Panc1 (cell line): ENCODE measurements around the gene MBLAC2.

Experiments
- CTCF ChIP-seq: fragments of 450-650 bp; IDR thresholded peaks from 2 replicates; pipeline ENCODE4 v1.5.1; 2017; ENCODE audit warnings: mild to moderate bottlenecking
- SIN3A ChIP-seq: IDR thresholded peaks from 2 replicates; pipeline ENCODE4 v1.6.1; 2012; ENCODE audit warnings: low read depth, mild to moderate bottlenecking, low read length, moderate library complexity, borderline replicate concordance; ENCODE audit not compliant: insufficient read depth

- no peak for TF ChIP-seq CTCF
- no peak for TF ChIP-seq SIN3A
Observed at GRCh38 chr5:90440644-90441043, 33.9 kb downstream of the MBLAC2 start.
